ENCODE results near the gene RFX3. TPM values are rescaled to one million over a fixed set of nuclear protein-coding genes. Genes with fewer than 3 reads are reported as not detected.

The RFX3 gene
- total RNA-seq, 2 donors from 2014 or later: 27.5 to 28.2 TPM

DNA sequence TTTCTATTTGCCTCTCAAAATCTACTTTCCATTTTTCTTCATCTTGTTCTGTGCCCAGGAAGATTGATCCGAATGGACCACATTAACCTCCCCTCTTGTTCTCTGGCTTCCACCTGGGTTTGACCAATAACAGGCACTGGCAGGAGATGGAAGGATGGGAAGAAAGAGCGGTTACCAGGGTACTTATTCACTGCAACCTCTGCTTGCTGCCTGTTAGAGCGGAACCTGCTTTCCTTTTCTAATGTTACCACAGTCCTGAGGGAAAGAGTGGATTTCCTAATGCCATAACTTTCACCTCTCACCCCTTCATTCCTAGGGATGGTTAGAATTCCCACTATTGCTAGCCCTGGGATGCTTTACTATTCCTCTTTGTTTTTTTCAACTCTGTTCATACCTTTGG is 262.1 kb downstream of the RFX3 start:
- Histone ChIP-seq H3K27me3 (ENCODE audit: control insufficient read depth, insufficient read depth, low read length, poor library complexity, severe bottlenecking) (no peaks in the 10 kb centered on the region), H3K36me3 (ENCODE audit: control insufficient read depth, insufficient read depth, low read length) (peaks cover 7% of the 10 kb centered on the region), H3K4me1 (ENCODE audit: control insufficient read depth, insufficient read depth, low read length) (no peaks in the 10 kb centered on the region), H3K9me3 (ENCODE audit: control insufficient read depth, low read length) (no peaks in the 10 kb centered on the region), H3K27ac (ENCODE audit: low read depth, low read length) (no peak overlapping the region), H3K9ac (ENCODE audit: extremely low read depth, low read length, poor library complexity, severe bottlenecking) (no peak overlapping the region), H3K4me3 (ENCODE audit: low read length) (no peak overlapping the region)
- WGBS, 2 experiments (ENCODE audit: insufficient coverage in 1 of 2, insufficient read length in 1 of 2): 94 to 100% methylated on average over 1 to 3 of the region's 3 CpGs
- Mint-ChIP-seq H3K36me3 (ENCODE audit: low read depth) (peaks cover 2% of the 10 kb centered on the region), H3K9me3 (no peaks in the 10 kb centered on the region), H3K4me3 (no peak overlapping the region), H3K4me1 (no peaks in the 10 kb centered on the region), H3K27ac (no peak overlapping the region), H3K27me3 (ENCODE audit: insufficient read depth) (no peaks in the 10 kb centered on the region)
- no peak for DNase-seq
- TF ChIP-seq, protein P1, sequence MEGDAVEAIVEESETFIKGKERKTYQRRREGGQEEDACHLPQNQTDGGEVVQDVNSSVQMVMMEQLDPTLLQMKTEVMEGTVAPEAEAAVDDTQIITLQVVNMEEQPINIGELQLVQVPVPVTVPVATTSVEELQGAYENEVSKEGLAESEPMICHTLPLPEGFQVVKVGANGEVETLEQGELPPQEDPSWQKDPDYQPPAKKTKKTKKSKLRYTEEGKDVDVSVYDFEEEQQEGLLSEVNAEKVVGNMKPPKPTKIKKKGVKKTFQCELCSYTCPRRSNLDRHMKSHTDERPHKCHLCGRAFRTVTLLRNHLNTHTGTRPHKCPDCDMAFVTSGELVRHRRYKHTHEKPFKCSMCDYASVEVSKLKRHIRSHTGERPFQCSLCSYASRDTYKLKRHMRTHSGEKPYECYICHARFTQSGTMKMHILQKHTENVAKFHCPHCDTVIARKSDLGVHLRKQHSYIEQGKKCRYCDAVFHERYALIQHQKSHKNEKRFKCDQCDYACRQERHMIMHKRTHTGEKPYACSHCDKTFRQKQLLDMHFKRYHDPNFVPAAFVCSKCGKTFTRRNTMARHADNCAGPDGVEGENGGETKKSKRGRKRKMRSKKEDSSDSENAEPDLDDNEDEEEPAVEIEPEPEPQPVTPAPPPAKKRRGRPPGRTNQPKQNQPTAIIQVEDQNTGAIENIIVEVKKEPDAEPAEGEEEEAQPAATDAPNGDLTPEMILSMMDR (conservative IDR thresholded peaks at IDR 0.05): no peak

DNA sequence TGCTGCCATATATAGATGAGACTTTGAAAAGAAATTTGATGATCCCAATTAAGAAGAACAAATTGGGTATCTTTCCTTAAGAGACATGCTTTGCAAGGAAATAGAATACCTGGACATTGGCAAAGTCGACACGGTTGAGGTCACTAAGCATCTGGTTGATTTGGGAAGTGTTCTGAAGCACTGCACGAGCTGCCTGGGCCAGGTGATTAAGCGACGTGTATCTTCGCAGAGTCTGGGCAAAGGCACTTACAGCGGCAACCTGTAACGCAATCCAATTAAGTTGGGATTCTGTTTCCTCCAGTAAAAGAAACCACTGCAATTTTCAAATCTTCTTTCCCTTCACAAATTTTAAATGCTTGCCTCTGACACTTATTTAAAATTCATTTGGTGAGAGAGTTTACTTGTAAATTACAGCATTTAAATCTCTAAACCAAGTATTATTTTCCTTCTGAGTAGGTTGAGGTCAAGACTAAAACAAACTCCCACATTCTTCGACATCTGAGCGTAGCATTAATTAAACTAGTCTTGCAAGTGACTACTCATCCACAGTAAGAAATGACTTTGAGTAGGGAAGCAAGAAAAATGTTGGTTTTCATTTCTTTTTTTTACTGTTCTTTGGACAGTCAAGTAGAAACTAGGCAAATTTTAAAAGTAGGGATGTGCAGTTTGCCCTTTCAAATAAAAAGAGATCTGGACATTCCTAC is 262.8 kb downstream of the RFX3 start:
- TF ChIP-seq, protein P1 (conservative IDR thresholded peaks at IDR 0.05): no peak
- H3K36me3 ChIP-seq (ENCODE audit: control insufficient read depth, insufficient read depth, low read length): peaks cover 7% of the 10 kb centered on the region
- DNase-seq: no peak
- H3K4me1 ChIP-seq (ENCODE audit: control insufficient read depth, insufficient read depth, low read length): no peaks in the 10 kb centered on the region
- Mint-ChIP-seq H3K27me3 (ENCODE audit: insufficient read depth) (no peaks in the 10 kb centered on the region), H3K36me3 (ENCODE audit: low read depth) (peaks cover 2% of the 10 kb centered on the region), H3K4me1 (no peaks in the 10 kb centered on the region), H3K27ac (no peak overlapping the region), H3K4me3 (no peak overlapping the region), H3K9me3 (no peaks in the 10 kb centered on the region)
- WGBS, 2 experiments (ENCODE audit: insufficient coverage in 1 of 2, insufficient read length in 1 of 2): 83 to 98% methylated on average over 8 to 10 of the region's 10 CpGs
- H3K27me3 ChIP-seq (ENCODE audit: control insufficient read depth, insufficient read depth, low read length, poor library complexity, severe bottlenecking): no peaks in the 10 kb centered on the region
- no peaks in the 10 kb centered on the region for H3K9me3 ChIP-seq (ENCODE audit: control insufficient read depth, low read length)
- H3K27ac ChIP-seq (ENCODE audit: low read depth, low read length): no peak overlapping the region
- no peak overlapping the region for H3K9ac ChIP-seq (ENCODE audit: extremely low read depth, low read length, poor library complexity, severe bottlenecking)
- no peak overlapping the region for H3K4me3 ChIP-seq (ENCODE audit: low read length)

DNA sequence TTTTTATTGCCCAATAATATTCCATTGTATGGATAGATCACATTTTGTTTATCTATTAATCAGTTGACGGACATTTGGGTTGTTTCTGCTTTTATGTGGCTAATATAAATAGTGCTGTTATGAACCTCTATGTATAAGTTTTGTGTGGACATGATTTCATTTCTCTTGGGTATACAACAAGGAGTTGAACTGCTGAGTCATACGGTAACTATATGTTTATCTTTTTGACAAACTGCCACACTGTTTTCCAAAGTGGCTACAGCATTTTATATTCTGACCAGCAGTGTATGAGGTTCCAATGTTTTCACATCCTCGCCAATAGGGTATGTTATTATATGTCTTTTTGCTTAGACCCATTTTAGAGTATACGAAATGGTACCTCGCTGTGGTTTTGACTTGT is 264.3 kb downstream of the RFX3 start:
- no peaks in the 10 kb centered on the region for H3K4me1 Mint-ChIP-seq
- Histone ChIP-seq H3K9ac (ENCODE audit: extremely low read depth, low read length, poor library complexity, severe bottlenecking) (no peak overlapping the region), H3K9me3 (ENCODE audit: control insufficient read depth, low read length) (no peaks in the 10 kb centered on the region), H3K36me3 (ENCODE audit: control insufficient read depth, insufficient read depth, low read length) (peaks cover 11% of the 10 kb centered on the region), H3K27me3 (ENCODE audit: control insufficient read depth, insufficient read depth, low read length, poor library complexity, severe bottlenecking) (no peaks in the 10 kb centered on the region), H3K4me3 (ENCODE audit: low read length) (no peak overlapping the region), H3K27ac (ENCODE audit: low read depth, low read length) (no peak overlapping the region), H3K4me1 (ENCODE audit: control insufficient read depth, insufficient read depth, low read length) (no peaks in the 10 kb centered on the region)
- no peaks in the 10 kb centered on the region for H3K27me3 Mint-ChIP-seq (ENCODE audit: insufficient read depth)
- 95 to 98% methylated on average over 3 to 5 of the region's 5 CpGs for WGBS, 2 experiments (ENCODE audit: insufficient coverage in 1 of 2, insufficient read length in 1 of 2)
- H3K4me3 Mint-ChIP-seq: no peak overlapping the region
- no peaks in the 10 kb centered on the region for H3K9me3 Mint-ChIP-seq
- TF ChIP-seq, protein P1 (conservative IDR thresholded peaks at IDR 0.05): no peak
- DNase-seq: no peak
- peaks cover 8% of the 10 kb centered on the region for H3K36me3 Mint-ChIP-seq (ENCODE audit: low read depth)
- H3K27ac Mint-ChIP-seq: no peak overlapping the region
